HL-60 (cell line): ENCODE measurements around the gene EVX2.

Source experiments
- DNase-seq, 2 experiments: peaks; one replicate each; pipeline ENCODE4 v3.0.0-alpha.2; 2010 to 2020; ENCODE audit warnings: low read depth in 1 of 2, low spot score in 1 of 2
- H3K27ac ChIP-seq: fragments of 250-450 bp; sonication (Bioruptor Pico); replicated peaks from 2 replicates; pipeline ENCODE4 v1.5.1; 2020; ENCODE audit warnings: mild to moderate bottlenecking, moderate library complexity
- H3K27me3 ChIP-seq: fragments of 250-450 bp; sonication (Bioruptor Pico); 2 replicates; pipeline ENCODE4 v1.5.1; 2021; ENCODE audit warnings: mild to moderate bottlenecking, moderate library complexity; ENCODE audit not compliant: insufficient read depth, poor library complexity, severe bottlenecking
- H3K4me3 ChIP-seq: replicated peaks from 2 replicates; pipeline ENCODE4 v1.5.1; 2011; ENCODE audit warnings: mild to moderate bottlenecking, control low read depth, low read length; ENCODE audit not compliant: insufficient read depth
- GABPA ChIP-seq: IDR thresholded peaks from 2 replicates; pipeline ENCODE4 v1.6.1; 2012; ENCODE audit warnings: low read depth
- POLR2AphosphoS5 ChIP-seq: IDR thresholded peaks from 2 replicates; pipeline ENCODE4 v1.6.1; 2012; ENCODE audit warnings: low read depth
- SPI1 ChIP-seq: IDR thresholded peaks from 2 replicates; pipeline ENCODE4 v1.6.1; 2012; ENCODE audit warnings: low read depth, mild to moderate bottlenecking, borderline replicate concordance
- long read RNA-seq: library from polyadenylated mRNA; unstranded; transcript quantifications from one replicate; pipeline ENCODE4 v2.0.0, GENCODE V29; 2020
- TF ChIP-seq, protein P1 (sequence below): IDR thresholded peaks from one replicate; pipeline ENCODE4 v1.5.1; 2011; ENCODE audit warnings: low read length, control low read depth, inconsistent platforms; ENCODE audit not compliant: insufficient read depth
- TF ChIP-seq, protein P2 (sequence below): IDR thresholded peaks from 2 replicates; pipeline ENCODE4 v1.6.1; 2012; ENCODE audit warnings: low read depth; ENCODE audit not compliant: insufficient replicate concordance

EVX2 gene
- long read RNA-seq = 0 reads

DNA sequence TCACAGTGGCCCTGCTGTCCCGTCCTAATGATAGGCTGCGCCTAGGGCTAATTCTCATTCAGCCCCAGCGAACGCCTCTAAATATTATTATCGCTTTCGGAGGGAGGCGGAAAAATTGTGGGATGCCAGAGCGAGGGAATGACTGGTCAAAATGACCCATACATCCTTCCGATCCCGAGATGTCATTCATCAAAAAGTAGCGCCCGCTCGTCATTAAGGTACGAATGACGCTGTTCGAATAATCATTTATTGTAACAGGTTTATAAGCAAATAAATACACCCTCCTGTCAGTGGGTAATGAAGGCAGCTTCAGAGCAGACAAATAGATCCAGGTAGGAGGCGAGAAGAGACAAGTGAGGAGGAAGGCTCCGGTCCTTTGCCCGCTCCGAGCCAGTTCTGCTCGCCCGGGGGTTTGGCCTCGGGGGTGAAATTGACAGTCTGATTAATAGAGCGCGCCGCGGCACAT, at the start of gene EVX2:
EVX2 (minus strand) TSS at position 167 of the 466 bp plus-strand sequence. CDS start 186 bp downstream, outside the sequence.
- Histone ChIP-seq H3K27ac (no peak within 1 kb of the TSS), H3K27me3 (peaks cover 85% of the 10 kb centered on the region), H3K4me3 (no peak within 1 kb of the TSS)
- TF ChIP-seq, protein P1, sequence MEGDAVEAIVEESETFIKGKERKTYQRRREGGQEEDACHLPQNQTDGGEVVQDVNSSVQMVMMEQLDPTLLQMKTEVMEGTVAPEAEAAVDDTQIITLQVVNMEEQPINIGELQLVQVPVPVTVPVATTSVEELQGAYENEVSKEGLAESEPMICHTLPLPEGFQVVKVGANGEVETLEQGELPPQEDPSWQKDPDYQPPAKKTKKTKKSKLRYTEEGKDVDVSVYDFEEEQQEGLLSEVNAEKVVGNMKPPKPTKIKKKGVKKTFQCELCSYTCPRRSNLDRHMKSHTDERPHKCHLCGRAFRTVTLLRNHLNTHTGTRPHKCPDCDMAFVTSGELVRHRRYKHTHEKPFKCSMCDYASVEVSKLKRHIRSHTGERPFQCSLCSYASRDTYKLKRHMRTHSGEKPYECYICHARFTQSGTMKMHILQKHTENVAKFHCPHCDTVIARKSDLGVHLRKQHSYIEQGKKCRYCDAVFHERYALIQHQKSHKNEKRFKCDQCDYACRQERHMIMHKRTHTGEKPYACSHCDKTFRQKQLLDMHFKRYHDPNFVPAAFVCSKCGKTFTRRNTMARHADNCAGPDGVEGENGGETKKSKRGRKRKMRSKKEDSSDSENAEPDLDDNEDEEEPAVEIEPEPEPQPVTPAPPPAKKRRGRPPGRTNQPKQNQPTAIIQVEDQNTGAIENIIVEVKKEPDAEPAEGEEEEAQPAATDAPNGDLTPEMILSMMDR = no peak
- TF ChIP-seq POLR2AphosphoS5 (no peak), GABPA (no peak), SPI1 (no peak)
- TF ChIP-seq, protein P2, sequence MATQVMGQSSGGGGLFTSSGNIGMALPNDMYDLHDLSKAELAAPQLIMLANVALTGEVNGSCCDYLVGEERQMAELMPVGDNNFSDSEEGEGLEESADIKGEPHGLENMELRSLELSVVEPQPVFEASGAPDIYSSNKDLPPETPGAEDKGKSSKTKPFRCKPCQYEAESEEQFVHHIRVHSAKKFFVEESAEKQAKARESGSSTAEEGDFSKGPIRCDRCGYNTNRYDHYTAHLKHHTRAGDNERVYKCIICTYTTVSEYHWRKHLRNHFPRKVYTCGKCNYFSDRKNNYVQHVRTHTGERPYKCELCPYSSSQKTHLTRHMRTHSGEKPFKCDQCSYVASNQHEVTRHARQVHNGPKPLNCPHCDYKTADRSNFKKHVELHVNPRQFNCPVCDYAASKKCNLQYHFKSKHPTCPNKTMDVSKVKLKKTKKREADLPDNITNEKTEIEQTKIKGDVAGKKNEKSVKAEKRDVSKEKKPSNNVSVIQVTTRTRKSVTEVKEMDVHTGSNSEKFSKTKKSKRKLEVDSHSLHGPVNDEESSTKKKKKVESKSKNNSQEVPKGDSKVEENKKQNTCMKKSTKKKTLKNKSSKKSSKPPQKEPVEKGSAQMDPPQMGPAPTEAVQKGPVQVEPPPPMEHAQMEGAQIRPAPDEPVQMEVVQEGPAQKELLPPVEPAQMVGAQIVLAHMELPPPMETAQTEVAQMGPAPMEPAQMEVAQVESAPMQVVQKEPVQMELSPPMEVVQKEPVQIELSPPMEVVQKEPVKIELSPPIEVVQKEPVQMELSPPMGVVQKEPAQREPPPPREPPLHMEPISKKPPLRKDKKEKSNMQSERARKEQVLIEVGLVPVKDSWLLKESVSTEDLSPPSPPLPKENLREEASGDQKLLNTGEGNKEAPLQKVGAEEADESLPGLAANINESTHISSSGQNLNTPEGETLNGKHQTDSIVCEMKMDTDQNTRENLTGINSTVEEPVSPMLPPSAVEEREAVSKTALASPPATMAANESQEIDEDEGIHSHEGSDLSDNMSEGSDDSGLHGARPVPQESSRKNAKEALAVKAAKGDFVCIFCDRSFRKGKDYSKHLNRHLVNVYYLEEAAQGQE = no peak
- DNase-seq = no peak

DNA sequence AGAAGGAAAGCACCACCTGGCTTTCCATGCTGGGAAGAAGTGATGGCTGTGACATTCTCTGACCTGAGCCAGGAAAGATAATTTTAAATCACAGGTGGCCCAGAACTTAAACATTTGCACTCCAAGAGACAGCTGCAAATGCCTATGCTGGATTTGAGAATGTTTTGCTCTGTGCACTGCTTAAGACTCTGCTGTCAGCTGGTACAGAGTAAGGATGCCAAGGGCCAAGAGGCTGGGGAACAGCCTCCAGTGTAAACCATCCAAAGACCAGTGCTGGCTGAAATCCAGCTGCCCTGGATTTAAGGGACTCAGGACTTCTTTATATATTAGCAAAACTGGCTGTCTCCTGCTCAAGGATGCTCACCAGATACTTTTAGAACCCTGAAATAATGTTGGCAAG, 49.6 kb upstream of the EVX2 start:
- DNase-seq = no peak
- no peak overlapping the region for H3K27ac ChIP-seq
- H3K4me3 ChIP-seq = no peak overlapping the region
- H3K27me3 ChIP-seq = peaks cover 84% of the 10 kb centered on the region
- TF ChIP-seq, protein P1 = no peak
- no peak for TF ChIP-seq POLR2AphosphoS5
- TF ChIP-seq, protein P2 = no peak
- TF ChIP-seq GABPA = no peak
- no peak for TF ChIP-seq SPI1

DNA sequence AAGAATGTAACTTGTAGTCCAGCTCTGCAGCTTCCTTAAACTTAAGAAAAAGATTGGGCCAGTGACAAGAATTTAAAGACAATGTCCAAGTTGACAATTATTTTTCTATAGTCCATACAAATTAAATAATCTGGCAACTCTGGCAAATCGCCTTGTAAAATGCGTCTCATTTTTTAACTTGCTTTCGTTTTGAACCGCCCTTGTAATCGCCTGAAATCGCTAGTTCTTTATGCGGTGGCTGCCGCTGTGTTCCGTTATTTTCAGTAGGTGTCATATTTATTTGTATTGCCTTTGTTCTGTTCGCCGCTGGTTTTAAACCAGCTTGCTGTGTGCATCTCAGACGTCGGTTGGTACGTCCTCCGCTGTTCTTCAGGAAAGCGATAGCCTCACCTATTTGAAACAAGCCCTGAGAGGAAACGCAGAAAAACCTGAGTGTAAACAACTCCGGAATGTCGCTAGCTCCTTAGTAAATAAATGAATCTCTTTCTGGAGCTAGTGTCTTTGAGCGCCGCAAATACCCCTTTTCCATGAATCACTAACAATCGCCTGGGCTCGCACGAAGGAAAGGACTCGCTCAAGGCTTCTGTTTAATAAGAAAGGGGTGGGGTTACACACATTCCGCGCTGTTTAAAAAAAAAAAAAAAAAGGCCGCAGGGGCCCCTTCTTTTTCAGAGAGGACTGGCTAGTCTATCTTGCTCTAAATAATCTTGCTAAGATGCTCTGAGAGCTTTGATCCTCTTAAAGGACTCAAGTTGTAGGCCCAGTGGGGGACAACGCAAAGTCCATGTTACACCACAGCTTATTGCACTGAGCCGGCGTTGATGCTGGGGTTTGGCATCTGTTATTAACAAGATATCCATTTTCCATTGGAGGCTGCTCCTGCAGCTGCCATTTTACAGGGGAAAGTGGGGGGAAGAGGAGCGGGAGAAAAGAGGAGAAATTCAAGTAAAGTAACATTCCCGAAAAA, 48.7 kb upstream of the EVX2 start:
- DNase-seq = no peak
- no peak overlapping the region for H3K27ac ChIP-seq
- H3K4me3 ChIP-seq = no peak overlapping the region
- TF ChIP-seq, protein P1 = no peak
- TF ChIP-seq, protein P2 = no peak
- TF ChIP-seq GABPA = no peak
- TF ChIP-seq POLR2AphosphoS5 = no peak
- TF ChIP-seq SPI1 = no peak
- H3K27me3 ChIP-seq = peaks cover 83% of the 10 kb centered on the region
